ENCODE measurements around the gene SCN4B.

Gene SCN4B

GRCh38 chr11:118152020-118152551 lies 537 bp downstream of the SCN4B start:
- DNase-seq (ENCODE audit: low read depth) = no peak

- DNase-seq (ENCODE audit: low read depth) = no peak
Observed at GRCh38 chr11:118151431-118151830, 1.2 kb downstream of the SCN4B start.

- no peak for DNase-seq (ENCODE audit: low read depth)
Observed at GRCh38 chr11:118149493-118149892, 3.1 kb downstream of the SCN4B start.

- DNase-seq (ENCODE audit: low read depth) = no peak
Observed at GRCh38 chr11:118148856-118149255, 3.8 kb downstream of the SCN4B start.

GRCh38 chr11:118148240-118148639 lies 4.4 kb downstream of the SCN4B start:
- DNase-seq (ENCODE audit: low read depth) = no peak

- no peak for DNase-seq (ENCODE audit: low read depth)
Observed at GRCh38 chr11:118147502-118147901, 5.1 kb downstream of the SCN4B start.

- no peak for DNase-seq (ENCODE audit: low read depth)
Observed at GRCh38 chr11:118146554-118146953, 6.1 kb downstream of the SCN4B start.

GRCh38 chr11:118145285-118146227 lies 7.1 kb downstream of the SCN4B start:
- DNase-seq (ENCODE audit: low read depth) = peak; percentile 81

GRCh38 chr11:118144301-118145268 lies 8.0 kb downstream of the SCN4B start:
- DNase-seq (ENCODE audit: low read depth) = no peak

- DNase-seq (ENCODE audit: low read depth) = no peak
Observed at GRCh38 chr11:118143661-118144185, 8.9 kb downstream of the SCN4B start.

- DNase-seq (ENCODE audit: low read depth) = no peak
Observed at GRCh38 chr11:118142809-118143208, 9.8 kb downstream of the SCN4B start.

- no peak for DNase-seq (ENCODE audit: low read depth)
Observed at GRCh38 chr11:118142081-118142480, 10.5 kb downstream of the SCN4B start.

GRCh38 chr11:118139578-118139977 lies 13.0 kb downstream of the SCN4B start:
- no peak for DNase-seq (ENCODE audit: low read depth)

- no peak for DNase-seq (ENCODE audit: low read depth)
Observed at GRCh38 chr11:118138839-118139420, 13.7 kb downstream of the SCN4B start.

- no peak for DNase-seq (ENCODE audit: low read depth)
Observed at GRCh38 chr11:118136801-118137200, 15.8 kb downstream of the SCN4B start.

- no peak for DNase-seq (ENCODE audit: low read depth)
Observed at GRCh38 chr11:118136341-118136740, 16.3 kb downstream of the SCN4B start.

- DNase-seq (ENCODE audit: low read depth) = no peak
Observed at GRCh38 chr11:118135796-118136165, 16.8 kb downstream of the SCN4B start.

- DNase-seq (ENCODE audit: low read depth) = no peak
Observed at GRCh38 chr11:118135051-118135795, 17.4 kb downstream of the SCN4B start.

- DNase-seq (ENCODE audit: low read depth) = no peak
Observed at GRCh38 chr11:118133816-118134215, 18.8 kb downstream of the SCN4B start.

GRCh38 chr11:118132385-118133151 lies 20.1 kb downstream of the SCN4B start:
- no peak for DNase-seq (ENCODE audit: low read depth)

Measured in activated T-helper 9 cell treated with anti-CD3 and anti-CD28 coated beads, Interleukin-2, amount 50 U/mL, for 16 hours (primary cell).